HG02759 (cell line): ENCODE results near the gene AKT1.

Source experiments
- ATAC-seq: cut with Tn5 transposase; IDR thresholded peaks from one replicate; pipeline ENCODE4 v1.9.1; 2021; ENCODE audit warnings: mild to moderate bottlenecking, moderate library complexity; ENCODE audit not compliant: unreplicated experiment

Gene AKT1

DNA sequence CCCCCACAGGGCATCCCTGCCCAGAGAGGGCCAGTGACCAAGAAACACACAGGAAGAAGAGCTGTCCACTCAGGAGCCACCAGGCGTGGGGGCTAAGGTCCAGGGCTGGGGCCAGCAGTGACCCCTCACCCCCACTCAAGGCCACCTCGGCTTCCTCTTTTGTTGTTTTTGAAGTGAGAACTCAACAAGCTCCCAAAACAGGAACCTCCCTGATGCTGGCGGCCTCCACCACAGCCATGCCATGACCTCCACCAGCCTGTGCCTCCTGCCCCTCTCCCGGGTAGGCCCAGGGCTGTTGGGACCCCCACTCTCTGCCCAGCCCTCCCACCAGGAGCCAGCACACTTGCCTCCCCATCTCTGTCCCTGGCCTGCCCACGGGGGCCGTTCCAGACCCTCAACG, 7.8 kb downstream of the AKT1 start:
- ATAC-seq: no peak

DNA sequence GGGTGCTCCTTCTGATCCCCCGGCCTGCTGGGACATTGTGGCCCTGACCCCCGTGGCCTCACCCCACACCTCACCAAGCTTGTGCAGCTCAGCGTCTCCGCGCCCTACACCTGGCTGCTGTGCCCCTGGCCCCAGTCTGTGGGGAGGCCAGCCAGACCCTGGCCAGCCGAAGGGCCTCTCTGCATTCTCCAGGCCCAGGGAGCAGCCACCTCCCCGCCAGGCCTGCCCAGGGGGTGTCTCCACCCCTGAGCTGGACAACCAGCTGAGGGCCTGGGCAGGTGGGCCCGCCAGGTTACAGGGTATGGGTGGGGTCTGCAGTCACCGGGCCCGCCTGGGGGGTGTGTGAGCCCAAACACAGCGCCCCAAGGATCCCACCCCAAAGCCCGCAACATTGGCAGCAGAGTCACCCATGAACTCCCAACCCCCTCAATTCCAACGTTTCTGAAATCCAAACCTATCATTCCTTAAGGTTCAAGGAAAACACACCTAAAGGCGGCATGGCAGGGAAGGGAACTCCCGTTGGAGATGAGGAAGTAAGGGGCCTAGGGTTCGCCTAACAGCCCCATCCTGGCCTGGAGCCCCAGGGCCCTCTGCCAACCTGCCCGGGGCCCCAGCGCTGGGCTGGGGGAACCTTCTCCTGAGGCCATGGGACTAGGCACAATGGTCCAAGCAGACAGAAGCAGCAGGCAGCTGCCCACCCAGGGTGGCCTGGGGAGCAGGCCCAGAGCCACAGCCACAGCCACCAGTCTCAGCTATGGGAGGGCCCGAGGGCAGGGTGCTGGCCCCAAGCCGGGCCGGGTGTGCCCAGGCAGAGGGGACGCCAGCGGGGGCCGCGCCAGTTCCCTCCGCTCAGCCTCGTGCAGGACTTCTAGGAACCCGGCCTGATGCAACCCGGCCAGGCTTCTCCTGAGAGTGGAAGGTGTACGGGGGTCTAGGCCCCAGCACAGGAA, 8.5 kb downstream of the AKT1 start:
- ATAC-seq: no peak

DNA sequence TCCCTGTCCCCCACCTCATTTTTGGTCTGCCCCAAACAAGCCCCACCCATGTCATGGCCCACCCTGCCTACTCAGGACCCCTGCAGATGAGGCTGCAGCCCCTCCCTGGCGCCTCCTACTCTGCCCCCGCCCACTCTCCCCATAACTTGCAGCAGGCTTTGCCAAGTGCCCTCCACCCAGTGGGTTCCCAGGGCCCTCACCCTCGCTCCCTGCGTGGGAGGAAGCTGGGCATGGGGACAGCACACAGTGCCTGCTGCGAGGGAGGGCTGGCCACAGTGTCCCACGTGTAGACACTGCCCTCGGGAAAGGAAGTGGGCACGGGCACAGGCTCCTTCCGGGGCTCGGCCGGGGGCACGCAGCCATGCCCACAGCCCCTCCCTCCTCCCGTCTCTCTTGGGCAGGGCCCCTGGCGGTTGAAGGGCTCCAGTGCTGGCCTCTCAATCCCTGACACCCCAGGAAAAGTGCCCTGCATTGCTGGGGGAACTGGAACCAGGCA, 9.4 kb downstream of the AKT1 start:
- no peak for ATAC-seq

DNA sequence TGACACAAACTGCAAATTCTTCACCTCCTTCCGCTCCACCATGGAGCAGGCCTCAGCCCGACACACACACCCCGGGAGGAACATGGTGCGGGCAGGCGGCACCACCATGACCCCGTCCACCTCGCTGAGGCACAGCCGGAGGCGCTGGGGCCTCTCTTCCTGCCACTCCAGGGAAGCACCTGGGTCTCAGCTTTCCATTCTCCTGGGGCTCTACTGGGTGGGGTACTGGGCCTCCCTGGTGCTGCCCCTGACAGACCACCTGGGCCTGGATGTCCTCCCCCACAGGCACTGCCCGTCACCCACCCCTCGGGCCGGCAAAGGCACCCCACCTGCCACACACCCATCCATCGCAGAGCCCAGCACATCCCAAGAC, 9.9 kb downstream of the AKT1 start:
- no peak for ATAC-seq

DNA sequence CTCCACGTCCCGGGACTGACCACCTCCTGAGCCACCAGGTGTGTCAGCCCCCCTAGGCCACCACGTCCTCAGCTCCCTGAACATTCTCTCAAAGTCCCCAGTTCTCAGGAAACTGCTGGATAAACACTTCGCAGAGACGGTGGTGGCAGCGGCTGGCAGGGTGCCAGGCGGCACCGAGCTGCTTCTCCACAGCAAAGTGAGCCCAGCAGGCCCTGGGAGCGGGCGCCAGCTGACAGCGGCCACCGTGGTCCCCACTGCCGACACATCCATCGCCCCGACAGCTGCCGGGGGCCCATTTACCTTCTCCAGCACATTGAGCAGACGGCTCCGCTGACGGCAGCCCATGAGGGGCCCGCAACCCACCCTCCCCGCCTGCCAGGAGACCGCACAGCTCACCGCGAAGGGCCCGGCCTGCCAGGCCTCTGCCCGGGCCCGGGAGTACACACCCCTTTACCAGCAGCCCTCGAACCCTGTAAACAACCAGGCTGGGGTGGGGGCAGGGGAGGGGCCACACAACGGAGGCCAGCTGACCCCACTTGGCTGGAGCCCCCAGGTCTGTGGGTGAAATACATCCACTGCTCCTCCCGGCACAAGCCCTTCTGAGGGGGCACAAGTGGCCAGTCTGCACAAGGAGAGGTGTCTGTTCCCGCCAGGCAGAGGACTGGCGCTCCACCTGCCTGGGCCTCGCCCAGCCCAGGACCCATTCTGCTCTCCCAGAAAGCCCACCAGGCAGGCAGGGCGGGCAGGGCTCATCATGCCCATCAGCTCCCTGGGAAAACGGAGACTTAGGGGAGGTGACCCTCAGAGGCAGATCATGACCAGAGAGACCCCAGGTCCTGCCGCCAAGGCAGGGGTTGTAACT, 10.5 kb downstream of the AKT1 start:
- ATAC-seq: no peak

DNA sequence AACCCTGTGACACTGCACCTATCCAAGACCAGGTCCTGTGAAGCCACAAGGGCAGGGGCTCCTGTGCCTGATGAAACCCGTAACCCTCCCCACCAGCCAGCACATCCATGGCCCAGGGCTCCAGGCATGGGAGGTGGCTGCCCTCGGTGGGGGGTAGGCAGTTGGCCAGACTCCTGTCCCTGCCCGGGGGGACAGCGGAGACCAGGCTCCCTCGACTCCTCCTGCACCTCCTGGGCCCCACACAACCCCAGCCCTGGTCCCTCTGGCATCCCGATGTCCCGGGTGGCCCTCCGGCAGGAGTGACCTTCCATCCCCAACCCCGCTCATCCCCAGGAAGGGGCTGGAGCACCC, 11.4 kb downstream of the AKT1 start:
- ATAC-seq: no peak

DNA sequence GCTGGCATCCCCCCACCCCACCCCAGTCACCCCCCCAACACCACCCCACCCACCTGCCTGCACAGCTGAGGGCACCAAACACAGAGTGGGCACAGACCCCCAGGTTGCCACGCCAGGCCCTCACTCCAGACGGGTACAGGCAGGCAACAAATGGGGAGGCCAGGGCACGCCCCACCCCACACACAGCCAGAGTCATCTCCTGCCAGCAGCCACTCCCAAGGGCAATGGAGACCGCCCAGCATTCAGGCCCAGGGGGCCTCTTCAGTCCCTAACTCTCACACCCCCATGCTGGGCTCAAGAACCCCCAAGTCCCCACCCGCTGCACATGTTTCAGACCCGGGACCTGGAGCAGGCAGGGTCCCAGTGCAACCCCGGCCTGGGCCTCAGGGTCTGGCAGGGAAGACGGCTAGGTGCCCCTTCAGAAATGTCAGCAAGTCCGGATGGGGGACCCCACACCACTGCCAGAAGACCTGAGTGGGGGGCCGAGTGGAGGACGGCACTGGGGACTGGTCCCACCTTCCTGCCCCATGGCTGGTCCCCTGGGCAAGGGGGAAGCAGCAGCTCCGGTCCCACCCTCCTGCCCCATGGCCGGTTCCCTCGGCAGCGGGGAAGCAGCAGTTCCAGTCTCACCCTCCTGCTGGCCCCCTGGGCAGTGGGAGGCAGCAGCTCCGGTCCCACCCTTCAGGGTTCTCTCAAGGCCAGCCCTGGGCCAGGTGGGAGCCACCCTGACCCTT, 11.9 kb downstream of the AKT1 start:
- no peak for ATAC-seq

DNA sequence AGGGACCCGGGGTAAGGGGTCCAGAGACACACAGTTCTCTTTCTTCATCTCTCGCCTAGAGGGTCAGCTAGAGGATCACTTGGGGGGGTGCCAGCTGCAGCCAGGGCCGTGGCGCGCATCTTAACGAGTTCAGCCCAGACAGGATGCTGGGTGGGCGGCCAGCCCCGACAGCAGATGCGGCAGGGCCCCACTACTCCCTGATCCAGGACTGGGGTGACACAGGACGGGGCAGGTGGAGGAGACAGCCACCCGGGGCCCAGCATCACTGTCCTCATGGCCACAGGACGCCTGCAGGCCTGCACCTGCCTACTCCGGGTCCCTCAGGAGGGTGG, 12.8 kb downstream of the AKT1 start:
- no peak for ATAC-seq

DNA sequence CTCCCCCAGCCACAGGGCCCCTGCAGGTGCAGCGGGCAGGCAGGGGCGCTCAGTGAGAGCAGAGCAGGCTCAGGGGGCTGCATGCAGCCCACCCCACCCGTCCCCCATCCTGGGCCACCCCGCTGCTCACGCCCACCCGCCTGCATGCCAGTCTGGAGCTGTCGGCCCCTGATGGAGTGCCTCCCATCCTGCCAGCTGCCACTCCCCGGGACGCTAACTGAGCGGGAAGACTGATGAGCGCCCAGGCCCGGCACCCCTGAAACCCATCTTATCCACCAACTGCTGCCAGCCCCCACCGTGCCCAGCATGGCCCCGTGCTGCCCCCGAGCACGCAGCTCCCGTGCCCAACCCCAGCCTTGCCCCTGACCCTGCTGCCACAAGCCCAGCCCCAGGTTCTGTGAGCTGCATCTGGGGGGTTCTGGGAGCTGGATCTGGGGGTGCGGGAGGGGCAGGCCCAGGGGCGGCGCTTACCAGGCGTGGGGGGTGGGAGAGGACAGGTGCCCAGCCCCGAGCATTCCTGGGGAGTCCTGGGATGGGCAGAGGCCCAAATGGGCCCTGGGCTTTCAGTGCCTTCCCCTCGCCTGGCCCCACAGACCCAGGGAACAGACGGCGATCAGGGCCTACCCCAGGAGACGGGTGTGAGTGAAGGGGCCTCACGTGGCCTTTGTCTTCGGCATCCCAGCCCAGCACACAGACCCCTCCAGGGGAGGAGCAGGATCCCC, 13.3 kb downstream of the AKT1 start:
- ATAC-seq: no peak

DNA sequence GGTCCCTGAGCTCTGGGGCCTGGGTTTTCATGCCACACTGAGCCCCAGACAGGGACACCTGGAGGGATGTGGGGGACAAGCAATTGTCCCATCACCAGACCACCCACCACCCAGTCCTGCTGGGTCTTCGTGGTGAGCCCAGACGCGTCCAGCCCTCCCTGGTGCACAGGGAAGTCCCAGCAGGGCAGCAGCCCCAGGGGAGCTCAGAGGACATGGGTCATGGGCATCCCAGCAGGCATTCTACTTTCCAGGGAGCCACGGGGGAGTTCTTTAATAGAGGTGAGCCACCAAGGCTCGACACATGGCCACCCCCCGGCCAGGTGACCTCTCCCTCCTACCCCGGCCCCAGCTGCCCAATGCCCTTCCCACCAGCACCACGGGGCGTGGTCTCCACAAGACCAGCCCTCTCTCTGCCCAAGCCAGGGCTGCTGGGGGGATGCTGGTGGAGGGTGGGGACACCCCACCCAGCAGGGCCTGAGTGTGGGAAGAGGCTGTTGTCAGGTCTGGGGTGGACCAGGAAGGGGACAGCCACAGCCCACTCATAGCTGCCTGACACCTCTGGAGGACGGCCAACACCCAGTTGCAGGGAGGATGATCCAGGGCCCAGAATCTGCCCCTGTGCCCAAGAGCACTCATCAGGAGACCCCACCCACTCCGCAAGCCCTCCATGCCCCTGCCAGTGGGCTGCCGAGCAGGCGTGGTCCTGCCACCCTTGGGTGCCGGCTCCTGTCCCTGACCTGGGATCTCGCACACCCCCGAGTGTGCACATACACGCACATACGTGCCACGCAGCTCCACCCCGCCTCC, 14.1 kb downstream of the AKT1 start:
- no peak for ATAC-seq

DNA sequence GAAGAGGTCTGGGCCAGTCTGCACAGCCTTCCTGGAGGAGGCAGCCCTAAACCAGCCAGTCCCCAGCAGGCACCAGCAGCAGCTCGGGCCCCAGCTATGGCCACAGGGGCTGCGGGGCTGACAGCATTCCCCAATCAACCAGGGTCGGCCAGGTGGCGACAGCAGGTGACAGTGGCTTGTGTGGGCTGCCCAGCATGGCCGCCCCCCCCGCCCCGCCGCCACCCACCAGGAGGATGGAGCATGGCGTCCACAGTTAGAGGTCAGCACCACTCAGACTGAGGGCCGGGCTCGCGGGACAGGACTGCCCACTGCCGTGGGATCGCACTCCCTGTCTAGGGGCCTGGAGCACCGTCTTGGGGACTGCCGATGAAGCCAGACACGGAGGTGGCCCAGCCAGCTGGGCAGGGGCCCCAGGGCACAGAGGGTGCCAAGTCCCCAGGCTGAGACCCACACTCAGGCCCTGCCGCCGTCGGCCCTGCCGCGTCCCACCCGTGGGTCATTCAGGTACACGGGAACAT, 15.0 kb downstream of the AKT1 start:
- no peak for ATAC-seq

DNA sequence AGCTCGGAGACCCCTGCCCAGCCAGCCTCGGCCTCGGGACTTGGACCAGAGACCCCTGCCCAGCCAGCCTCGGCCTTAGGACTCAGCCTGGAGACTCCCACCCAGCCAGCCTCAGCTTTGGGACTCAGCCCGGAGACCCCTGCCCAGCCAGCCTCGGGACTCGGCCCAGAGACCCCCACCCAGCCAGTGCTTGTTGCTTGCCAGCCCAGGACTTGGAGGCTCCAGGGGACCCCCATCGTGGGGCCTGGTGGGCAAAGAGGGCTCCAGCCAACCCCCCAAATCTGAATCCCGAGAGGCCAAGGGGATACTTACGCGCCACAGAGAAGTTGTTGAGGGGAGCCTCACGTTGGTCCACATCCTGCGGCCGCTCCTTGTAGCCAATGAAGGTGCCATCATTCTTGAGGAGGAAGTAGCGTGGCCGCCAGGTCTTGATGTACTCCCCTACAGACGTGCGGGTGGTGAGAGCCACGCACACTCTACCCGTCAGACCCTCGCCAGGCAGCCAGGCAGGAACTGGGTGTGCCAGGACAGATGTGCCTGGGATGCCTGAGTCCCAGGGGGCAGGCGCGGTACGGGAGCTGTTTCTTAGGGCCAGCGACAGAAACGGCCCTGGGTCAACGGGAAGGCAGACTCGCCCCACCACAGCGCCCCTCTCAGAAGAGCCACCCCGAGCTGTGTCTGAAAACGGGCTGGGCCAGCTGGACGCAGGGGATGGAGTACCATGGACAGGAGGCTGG, 15.6 kb downstream of the AKT1 start:
- ATAC-seq: no peak

DNA sequence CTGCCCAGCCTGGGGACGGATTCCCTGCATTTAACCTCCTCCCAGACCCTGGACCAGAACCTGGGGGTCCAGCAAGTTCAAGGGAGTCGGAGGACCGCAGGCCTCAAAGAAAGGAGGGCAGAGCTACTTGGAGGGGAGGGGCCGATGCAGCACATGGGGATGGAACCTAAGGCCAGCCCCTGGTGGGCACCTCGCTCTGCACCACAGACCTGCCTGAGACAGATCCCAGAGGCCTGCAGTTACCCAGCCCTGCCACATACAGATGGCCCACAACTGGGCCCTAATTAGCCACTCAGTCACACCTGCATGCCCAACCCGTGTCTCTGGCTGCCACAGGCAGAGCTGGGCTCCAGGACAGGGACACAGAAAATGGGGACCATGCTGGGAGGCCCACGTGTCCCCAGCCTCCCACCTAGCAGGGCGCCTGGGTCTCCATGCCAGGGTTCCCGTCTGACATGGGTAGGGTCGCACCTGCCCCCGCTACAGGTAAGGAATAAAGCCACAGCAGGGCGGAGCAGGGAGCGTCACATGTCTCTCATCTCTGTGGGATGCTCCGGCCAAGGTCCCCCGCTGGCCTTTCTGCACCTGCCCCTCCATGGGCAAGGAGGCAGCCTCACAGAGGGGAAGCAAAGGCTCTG, 16.7 kb downstream of the AKT1 start:
- ATAC-seq: no peak

DNA sequence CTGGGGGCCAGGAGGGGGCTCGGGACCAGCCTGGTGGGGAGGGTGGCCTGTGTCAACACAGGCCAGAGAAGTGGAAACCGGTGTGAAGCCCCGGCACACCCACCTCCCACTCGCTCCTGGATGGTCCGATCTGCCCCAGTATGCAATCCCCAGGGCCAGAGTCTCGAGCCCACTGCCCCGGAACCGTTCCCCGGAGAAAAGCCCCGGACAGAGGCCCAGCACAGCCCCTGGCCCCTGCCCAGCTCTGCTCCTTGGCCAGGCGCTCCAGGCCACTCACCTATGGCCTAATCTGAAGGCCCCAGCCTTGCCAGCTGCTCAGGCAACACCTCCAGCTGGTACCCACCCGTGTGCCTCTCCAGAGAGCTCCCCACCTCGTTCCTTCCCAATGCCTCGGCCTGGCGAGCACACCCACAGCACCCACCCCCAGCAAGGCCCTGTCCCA, 17.7 kb downstream of the AKT1 start:
- no peak for ATAC-seq

DNA sequence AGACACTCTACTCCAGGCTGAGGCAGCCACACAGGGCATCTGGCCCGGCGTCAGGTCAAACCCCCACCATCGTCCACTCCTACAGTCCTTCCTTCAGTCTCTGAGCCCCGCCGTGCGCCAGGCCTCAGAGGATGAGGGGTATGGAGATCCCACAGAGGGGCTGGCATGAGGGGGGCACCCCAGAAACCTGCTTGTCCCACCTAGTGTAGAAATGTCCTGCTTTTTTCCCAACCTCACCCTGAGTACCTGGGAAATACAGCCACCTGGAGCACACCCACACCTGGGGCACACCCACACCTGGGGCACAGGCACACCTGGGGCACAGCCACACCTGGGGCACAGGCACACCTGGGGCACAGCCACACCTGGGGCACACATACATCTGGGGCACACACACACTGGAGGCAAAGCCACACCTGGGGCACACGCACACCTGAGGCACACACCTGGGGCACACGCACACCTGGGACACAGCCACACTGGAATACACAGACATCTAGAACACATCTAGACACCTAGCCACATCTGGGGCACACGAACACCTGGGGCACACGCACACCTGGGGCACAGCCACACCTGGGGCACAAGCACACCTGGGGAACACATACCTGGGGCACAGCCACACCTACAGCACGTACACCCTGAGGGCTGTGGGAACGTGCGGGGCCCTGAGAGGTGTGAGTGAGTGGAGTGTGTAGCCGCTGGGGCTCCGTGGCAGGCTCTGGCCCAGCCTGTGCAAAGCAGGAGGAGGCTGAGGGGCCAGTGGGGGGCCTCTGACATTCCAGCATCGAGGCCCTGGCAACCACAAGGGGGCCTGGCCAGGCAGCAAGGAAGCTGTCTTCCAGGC, 18.4 kb downstream of the AKT1 start:
- ATAC-seq: no peak

DNA sequence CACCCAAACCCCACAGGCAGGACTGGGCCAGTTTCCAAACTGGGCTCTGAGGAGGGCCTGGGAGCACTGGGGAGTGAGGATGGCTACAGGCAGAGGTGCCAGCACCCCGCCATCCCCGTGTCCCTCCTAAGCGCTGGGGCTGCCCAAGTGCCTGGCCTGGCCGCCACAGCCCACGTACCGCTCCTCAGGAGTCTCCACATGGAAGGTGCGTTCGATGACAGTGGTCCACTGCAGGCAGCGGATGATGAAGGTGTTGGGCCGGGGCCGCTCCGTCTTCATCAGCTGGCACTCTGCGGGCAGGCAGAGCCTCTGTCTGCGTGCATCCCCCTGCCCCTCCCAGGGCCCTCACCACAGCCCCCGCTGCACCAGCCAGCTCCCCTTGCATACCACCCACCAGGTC, 19.1 kb downstream of the AKT1 start:
- ATAC-seq: no peak

DNA sequence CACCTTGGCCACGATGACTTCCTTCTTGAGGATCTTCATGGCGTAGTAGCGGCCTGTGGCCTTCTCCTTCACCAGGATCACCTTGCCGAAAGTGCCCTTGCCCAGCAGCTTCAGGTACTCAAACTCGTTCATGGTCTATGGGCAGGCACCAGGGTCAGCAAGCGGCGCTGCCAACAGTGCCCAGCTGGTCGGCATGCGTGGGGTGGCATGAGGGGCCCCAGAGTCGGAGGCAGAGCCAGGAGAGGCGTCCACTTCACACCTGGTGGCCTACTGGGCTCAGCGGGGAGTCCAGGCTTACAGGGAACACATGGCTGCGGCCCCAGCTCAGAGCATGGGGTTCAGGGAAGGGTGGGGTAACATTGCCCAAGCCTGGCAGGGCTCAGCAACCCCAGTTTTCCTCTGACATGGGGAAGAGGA, 20.5 kb downstream of the AKT1 start:
- ATAC-seq: no peak
